TTC549 (cell line): ENCODE results near the gene HYAL2.
A peak's percentile ranks its signal among the peaks of the same experiment; 100 is the strongest.
"Not testable (repeated sequence)": the region's sequence is repeated elsewhere in the genome, so short reads cannot be mapped to it uniquely, and the experiment has no call there.

ENCODE experiments used
- FAIRE-seq: peaks from 2 replicates; lab custom pipeline; 2012; peaks lifted over from hg19 to GRCh38; lab: Jason Lieb, UNC

HYAL2 gene

GRCh38 chr3:50327943-50328691 lies 5.6 kb upstream of the HYAL2 start, which contains the start of gene TUSC2:
Gene TUSC2 (minus strand): TSS chr3:50328223. CDS start chr3:50328099, 124 bp downstream.
- peak; percentile 77 for FAIRE-seq

- FAIRE-seq: no peak
Observed at GRCh38 chr3:50327129-50327528, 4.6 kb upstream of the HYAL2 start.

GRCh38 chr3:50326182-50326541 lies 3.6 kb upstream of the HYAL2 start:
- no peak for FAIRE-seq

GRCh38 chr3:50325497-50326181 lies 3.1 kb upstream of the HYAL2 start:
- FAIRE-seq: no peak

GRCh38 chr3:50325113-50325480 lies 2.6 kb upstream of the HYAL2 start:
- no peak for FAIRE-seq

- no peak for FAIRE-seq
Observed at GRCh38 chr3:50324351-50325112, 2.0 kb upstream of the HYAL2 start.

GRCh38 chr3:50323614-50324199 lies 1.2 kb upstream of the HYAL2 start:
- no peak for FAIRE-seq

- FAIRE-seq: no peak
Observed at GRCh38 chr3:50323092-50323600, 601 bp upstream of the HYAL2 start.

GRCh38 chr3:50322115-50322385 lies 495 bp downstream of the HYAL2 start:
- FAIRE-seq: no peak

- no peak for FAIRE-seq
Observed at GRCh38 chr3:50321336-50322114, 1.0 kb downstream of the HYAL2 start.

GRCh38 chr3:50320853-50321335 lies 1.7 kb downstream of the HYAL2 start:
- no peak for FAIRE-seq

- no peak for FAIRE-seq
Observed at GRCh38 chr3:50319894-50320625, 2.5 kb downstream of the HYAL2 start.

- FAIRE-seq: no peak
Observed at GRCh38 chr3:50319181-50319893, 3.2 kb downstream of the HYAL2 start.

- FAIRE-seq: no peak
Observed at GRCh38 chr3:50318615-50319014, 3.9 kb downstream of the HYAL2 start.

GRCh38 chr3:50318163-50318562 lies 4.4 kb downstream of the HYAL2 start:
- FAIRE-seq: no peak

- FAIRE-seq: no peak
Observed at GRCh38 chr3:50317300-50317699, 5.2 kb downstream of the HYAL2 start.

GRCh38 chr3:50316657-50317242 lies 5.8 kb downstream of the HYAL2 start:
- no peak for FAIRE-seq

- FAIRE-seq: no peak
Observed at GRCh38 chr3:50314816-50315215, 7.7 kb downstream of the HYAL2 start.

GRCh38 chr3:50314342-50314741 lies 8.2 kb downstream of the HYAL2 start:
- FAIRE-seq: no peak

- FAIRE-seq: not testable (repeated sequence)
Observed at GRCh38 chr3:50312041-50312440, 10.5 kb downstream of the HYAL2 start.
